H9 (cell line): ENCODE results near the gene ILK. TPM values are rescaled to one million over a fixed set of nuclear protein-coding genes. Genes with fewer than 3 reads are reported as not detected.

Experiments
- DNase-seq: peaks from one replicate; pipeline ENCODE4 v3.0.0-alpha.2; 2017
- H2AFZ ChIP-seq: one replicate; pipeline ENCODE4 v1.6.1; 2013; ENCODE audit warnings: mild to moderate bottlenecking, low read length, control low read depth, moderate library complexity
- H2AK5ac ChIP-seq: 2 replicates; pipeline ENCODE4 v1.6.1; 2013; ENCODE audit warnings: low read length, control low read depth, mixed read lengths; ENCODE audit not compliant: insufficient read length
- H2BK120ac ChIP-seq: one replicate; pipeline ENCODE4 v1.6.1; 2013; ENCODE audit warnings: low read depth, mild to moderate bottlenecking, low read length, control low read depth, inconsistent platforms; ENCODE audit not compliant: poor library complexity, severe bottlenecking
- H2BK12ac ChIP-seq: 2 replicates; pipeline ENCODE4 v1.6.1; 2013; ENCODE audit warnings: low read length, control low read depth, mixed read lengths, low read depth; ENCODE audit not compliant: insufficient read length
- H2BK15ac ChIP-seq: 2 replicates; pipeline ENCODE4 v1.6.1; 2013; ENCODE audit warnings: low read depth, low read length, control low read depth
- H2BK20ac ChIP-seq: one replicate; pipeline ENCODE4 v1.6.1; 2013; ENCODE audit warnings: low read depth, mild to moderate bottlenecking, low read length, control low read depth, inconsistent platforms; ENCODE audit not compliant: poor library complexity, severe bottlenecking
- H2BK5ac ChIP-seq: 2 replicates; pipeline ENCODE4 v1.6.1; 2013; ENCODE audit warnings: low read length, control low read depth, mixed read lengths; ENCODE audit not compliant: insufficient read length
- H3K14ac ChIP-seq: 2 replicates; pipeline ENCODE4 v1.6.1; 2013; ENCODE audit warnings: low read length, control low read depth; ENCODE audit not compliant: insufficient read depth
- H3K18ac ChIP-seq: 2 replicates; pipeline ENCODE4 v1.6.1; 2013; ENCODE audit warnings: low read depth, mild to moderate bottlenecking, mixed read lengths, low read length, control low read depth; ENCODE audit not compliant: insufficient read length
- H3K23ac ChIP-seq: 2 replicates; pipeline ENCODE4 v1.6.1; 2013; ENCODE audit warnings: low read length, control low read depth, mixed read lengths, low read depth; ENCODE audit not compliant: insufficient read length
- H3K23me2 ChIP-seq: 2 replicates; pipeline ENCODE4 v1.6.1; 2013; ENCODE audit warnings: low read depth, mild to moderate bottlenecking, mixed read lengths, low read length, control low read depth; ENCODE audit not compliant: insufficient read length, poor library complexity, severe bottlenecking
- H3K27ac ChIP-seq: 2 replicates; pipeline ENCODE4 v1.5.1; 2013; ENCODE audit warnings: low read length, control low read depth, mixed read lengths, low read depth; ENCODE audit not compliant: insufficient read length
- H3K27me3 ChIP-seq: 2 replicates; pipeline ENCODE4 v1.6.1; 2013; ENCODE audit warnings: low read length, control low read depth, inconsistent platforms; ENCODE audit not compliant: insufficient read depth
- H3K4ac ChIP-seq: 2 replicates; pipeline ENCODE4 v1.6.1; 2013; ENCODE audit warnings: low read depth, mild to moderate bottlenecking, control low read depth, inconsistent platforms, low read length, moderate library complexity
- H3K4me1 ChIP-seq: 2 replicates; pipeline ENCODE4 v1.6.1; 2013; ENCODE audit warnings: low read length, control low read depth, inconsistent platforms; ENCODE audit not compliant: insufficient read depth
- H3K4me2 ChIP-seq: 2 replicates; pipeline ENCODE4 v1.6.1; 2013; ENCODE audit warnings: low read length, control low read depth, mixed read lengths; ENCODE audit not compliant: insufficient read length, insufficient read depth
- H3K56ac ChIP-seq: 2 replicates; pipeline ENCODE4 v1.6.1; 2013; ENCODE audit warnings: low read depth, mild to moderate bottlenecking, mixed read lengths, low read length, control low read depth; ENCODE audit not compliant: insufficient read length
- H3K79me1 ChIP-seq: 2 replicates; pipeline ENCODE4 v1.6.1; 2013; ENCODE audit warnings: low read depth, mild to moderate bottlenecking, moderate library complexity, low read length, control low read depth, inconsistent platforms; ENCODE audit not compliant: insufficient read depth, poor library complexity, severe bottlenecking
- H3K79me2 ChIP-seq: 2 replicates; pipeline ENCODE4 v1.6.1; 2013; ENCODE audit warnings: low read length, control low read depth, inconsistent platforms; ENCODE audit not compliant: insufficient read depth
- H3K9ac ChIP-seq: 2 replicates; pipeline ENCODE4 v1.6.1; 2013; ENCODE audit warnings: low read length, control low read depth, mixed read lengths; ENCODE audit not compliant: insufficient read length; ENCODE audit errors: extremely low read depth
- H3K9me3 ChIP-seq: one replicate; pipeline ENCODE4 v1.6.1; 2013; ENCODE audit warnings: low read depth, low read length, inconsistent platforms; ENCODE audit not compliant: control insufficient read depth
- H3T11ph ChIP-seq: one replicate; pipeline ENCODE4 v1.6.1; 2013; ENCODE audit warnings: mild to moderate bottlenecking, low read length, control low read depth, inconsistent platforms
- H4K20me1 ChIP-seq: one replicate; pipeline ENCODE4 v1.6.1; 2013; ENCODE audit not compliant: control insufficient read depth, insufficient read length, insufficient read depth
- H4K5ac ChIP-seq: 2 replicates; pipeline ENCODE4 v1.6.1; 2013; ENCODE audit warnings: low read depth, mild to moderate bottlenecking, mixed read lengths, low read length, control low read depth; ENCODE audit not compliant: insufficient read length
- H4K8ac ChIP-seq: replicated peaks from 2 replicates; pipeline ENCODE4 v1.6.1; 2013; ENCODE audit warnings: low read length, control low read depth, mixed read lengths, low read depth; ENCODE audit not compliant: insufficient read length
- H4K91ac ChIP-seq: 2 replicates; pipeline ENCODE4 v1.6.1; 2013; ENCODE audit warnings: low read depth, mild to moderate bottlenecking, moderate library complexity, mixed read lengths, low read length, control low read depth; ENCODE audit not compliant: insufficient read length
- H3K27ac Mint-ChIP-seq, 3 experiments: 2 replicates in 2 of 3; 3 replicates in 1 of 3; pipeline ENCODE4 v1.8.0; 2020 to 2021; ENCODE audit warnings: mixed read lengths in 3 of 3, mild to moderate bottlenecking in 1 of 3, moderate library complexity in 1 of 3
- H3K27me3 Mint-ChIP-seq: 2 replicates; pipeline ENCODE4 v1.8.0; 2021; ENCODE audit warnings: low read depth, mild to moderate bottlenecking, moderate library complexity, mixed read lengths
- H3K36me3 Mint-ChIP-seq, 3 experiments: 2 replicates in 2 of 3; 3 replicates in 1 of 3; pipeline ENCODE4 v1.8.0; 2020 to 2021; ENCODE audit warnings: low read depth in 3 of 3, mixed read lengths in 3 of 3; ENCODE audit not compliant: insufficient read depth in 1 of 3
- H3K4me1 Mint-ChIP-seq, 2 experiments: 2 replicates each; pipeline ENCODE4 v1.8.0; 2020; ENCODE audit warnings: mixed read lengths in 2 of 2
- H3K4me3 Mint-ChIP-seq, 2 experiments: 2 replicates in 1 of 2; 3 replicates in 1 of 2; pipeline ENCODE4 v1.8.0; 2020 to 2021; ENCODE audit warnings: mild to moderate bottlenecking in 2 of 2, mixed read lengths in 2 of 2, moderate library complexity in 1 of 2
- H3K9me3 Mint-ChIP-seq, 2 experiments: 2 replicates in 1 of 2; 3 replicates in 1 of 2; pipeline ENCODE4 v1.8.0; 2020; ENCODE audit warnings: mild to moderate bottlenecking in 2 of 2, mixed read lengths in 2 of 2, moderate library complexity in 1 of 2
- WGBS: extraction: QIAGEN DNeasy Blood & Tissue Kit; methylation state at CpG from one replicate; pipeline ENCODE4 v1.1.7; 2013; ENCODE audit warnings: missing lambda C conversion rate, low lambda C conversion rate, mixed read lengths; ENCODE audit not compliant: insufficient read length; ENCODE audit errors: extremely low coverage; 5-methylcytosine and 5-hydroxymethylcytosine counted together
- total RNA-seq: library from RNA; stranded (reverse); gene quantifications from 2 replicates; pipeline ENCODE4 v1.2.1, GENCODE V29; 2021
- TF ChIP-seq, protein P1 (sequence below): fragments of 200-600 bp; sonication (generic); conservative IDR thresholded peaks from 3 replicates; pipeline ENCODE4 v1.8.0; 2021; ENCODE audit warnings: antibody characterized with exemption, mild to moderate bottlenecking

The ILK gene
- total RNA-seq, 1 experiment from 2014 or later: 100 TPM

- Histone ChIP-seq H3K27me3 (no peaks in the 10 kb centered on the region), H3K23me2 (peaks cover 8% of the 10 kb centered on the region), H3K79me2 (no peaks in the 10 kb centered on the region), H4K8ac (no peak overlapping the region), H3K79me1 (no peaks in the 10 kb centered on the region), H3K4me2 (no peak overlapping the region), H2BK20ac (no peak overlapping the region), H3K9ac (no peak overlapping the region), H3K4ac (no peak overlapping the region), H4K91ac (no peak overlapping the region), H3K14ac (no peak overlapping the region), H2AK5ac (no peak overlapping the region), H2BK120ac (no peak overlapping the region), H3K9me3 (no peaks in the 10 kb centered on the region), H3K4me1 (no peaks in the 10 kb centered on the region), H2BK5ac (no peak overlapping the region), H2BK15ac (no peak overlapping the region), H4K20me1 (no peaks in the 10 kb centered on the region), H4K5ac (no peak overlapping the region), H3K18ac (no peak overlapping the region), H3K23ac (no peak overlapping the region), H3T11ph (no peak overlapping the region), H2BK12ac (no peak overlapping the region), H3K56ac (no peak overlapping the region), H3K27ac (no peak overlapping the region), H2AFZ (no peak overlapping the region)
- WGBS: no CpG with 5 or more reads among the region's 24 CpGs
- TF ChIP-seq, protein P1, sequence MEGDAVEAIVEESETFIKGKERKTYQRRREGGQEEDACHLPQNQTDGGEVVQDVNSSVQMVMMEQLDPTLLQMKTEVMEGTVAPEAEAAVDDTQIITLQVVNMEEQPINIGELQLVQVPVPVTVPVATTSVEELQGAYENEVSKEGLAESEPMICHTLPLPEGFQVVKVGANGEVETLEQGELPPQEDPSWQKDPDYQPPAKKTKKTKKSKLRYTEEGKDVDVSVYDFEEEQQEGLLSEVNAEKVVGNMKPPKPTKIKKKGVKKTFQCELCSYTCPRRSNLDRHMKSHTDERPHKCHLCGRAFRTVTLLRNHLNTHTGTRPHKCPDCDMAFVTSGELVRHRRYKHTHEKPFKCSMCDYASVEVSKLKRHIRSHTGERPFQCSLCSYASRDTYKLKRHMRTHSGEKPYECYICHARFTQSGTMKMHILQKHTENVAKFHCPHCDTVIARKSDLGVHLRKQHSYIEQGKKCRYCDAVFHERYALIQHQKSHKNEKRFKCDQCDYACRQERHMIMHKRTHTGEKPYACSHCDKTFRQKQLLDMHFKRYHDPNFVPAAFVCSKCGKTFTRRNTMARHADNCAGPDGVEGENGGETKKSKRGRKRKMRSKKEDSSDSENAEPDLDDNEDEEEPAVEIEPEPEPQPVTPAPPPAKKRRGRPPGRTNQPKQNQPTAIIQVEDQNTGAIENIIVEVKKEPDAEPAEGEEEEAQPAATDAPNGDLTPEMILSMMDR: no peak
- DNase-seq: no peak
- Mint-ChIP-seq H3K9me3 (no peaks in the 10 kb centered on the region), H3K27ac (no peak overlapping the region), H3K4me1 (no peaks in the 10 kb centered on the region; a peak in 2 of 4 replicates), H3K36me3 (peaks cover 0 to 17% (median 9%) of the 10 kb centered on the region in 3 experiments; a peak in 6 of 7 replicates), H3K27me3 (no peaks in the 10 kb centered on the region), H3K4me3 (no peak overlapping the region)
Measured at GRCh38 chr11:6622261-6623171, 18.9 kb downstream of the ILK start.
